Thyroid gland (tissue), 4 donors: Measurements from ENCODE around the gene CCDC7.
"Not testable (repeated sequence)": the region's sequence is repeated elsewhere in the genome, so short reads cannot be mapped to it uniquely, and the experiment has no call there.

Experiments
- CTCF ChIP-seq, 6 experiments: fragments of 200-600 bp in 3 of 6; fragments of 450-650 bp in 3 of 6; sonication (generic) in 3 of 6; IDR thresholded peaks; one replicate each; pipeline ENCODE4 v1.5.1; 2016 to 2019; ENCODE audit warnings: antibody characterized with exemption in 6 of 6, mild to moderate bottlenecking in 2 of 6, inconsistent platforms in 1 of 6, moderate library complexity in 1 of 6
- POLR2A ChIP-seq, 2 donors: fragments of 450-650 bp; IDR thresholded peaks; one replicate each; pipeline ENCODE4 v1.6.1; 2017; ENCODE audit warnings: antibody characterized with exemption in 2 of 2, mild to moderate bottlenecking in 2 of 2, moderate library complexity in 1 of 2

GRCh38 chr10:32754900-32755299 lies 309.0 kb downstream of the CCDC7 start:
- TF ChIP-seq CTCF, POLR2A (IDR thresholded peaks at IDR 0.05): not testable (repeated sequence)
